PFSK-1 (cell line): Measurements from ENCODE around the gene FCRLA.

ENCODE experiments used
- POLR2AphosphoS5 ChIP-seq: IDR thresholded peaks from 2 replicates; pipeline ENCODE4 v1.6.1; 2012; ENCODE audit warnings: low read depth, mild to moderate bottlenecking, control low read depth, low read length, moderate library complexity
- SIN3A ChIP-seq: IDR thresholded peaks from 2 replicates; pipeline ENCODE4 v1.6.1; 2012; ENCODE audit warnings: mild to moderate bottlenecking, low read length, moderate library complexity, borderline replicate concordance; ENCODE audit not compliant: insufficient read depth
- TAF1 ChIP-seq: IDR thresholded peaks from 2 replicates; pipeline ENCODE4 v1.6.1; 2012; ENCODE audit warnings: low read length, control low read depth, borderline replicate concordance; ENCODE audit not compliant: insufficient read depth
- TF ChIP-seq, protein P1 (sequence below), 2 experiments: IDR thresholded peaks; 2 replicates each; pipeline versions ENCODE4 v1.6.1 to v1.8.0; 2011 to 2012; ENCODE audit warnings: low read depth in 2 of 2, low read length in 2 of 2, control low read depth in 1 of 2, inconsistent platforms in 1 of 2, mild to moderate bottlenecking in 1 of 2, moderate library complexity in 1 of 2; ENCODE audit not compliant: insufficient read depth in 1 of 2

DNA sequence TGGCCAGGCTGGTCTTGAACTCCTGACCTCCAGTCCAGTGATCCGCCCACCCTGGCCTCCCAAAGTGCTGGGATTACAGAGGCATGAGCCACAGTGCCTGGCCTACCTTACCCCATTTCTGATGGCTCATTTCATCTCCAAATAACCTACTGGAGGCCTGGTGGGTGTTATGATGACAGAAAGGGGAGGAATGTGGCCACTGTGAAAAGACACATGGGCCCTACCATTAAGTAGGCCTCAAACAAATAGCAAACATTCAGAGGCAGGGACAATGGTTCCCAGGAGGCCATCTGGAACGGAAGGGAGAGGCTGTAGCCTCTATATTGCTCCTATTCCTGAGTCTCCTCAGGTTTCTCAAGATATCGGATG, 932 bp upstream of the FCRLA start:
- TF ChIP-seq, protein P1, sequence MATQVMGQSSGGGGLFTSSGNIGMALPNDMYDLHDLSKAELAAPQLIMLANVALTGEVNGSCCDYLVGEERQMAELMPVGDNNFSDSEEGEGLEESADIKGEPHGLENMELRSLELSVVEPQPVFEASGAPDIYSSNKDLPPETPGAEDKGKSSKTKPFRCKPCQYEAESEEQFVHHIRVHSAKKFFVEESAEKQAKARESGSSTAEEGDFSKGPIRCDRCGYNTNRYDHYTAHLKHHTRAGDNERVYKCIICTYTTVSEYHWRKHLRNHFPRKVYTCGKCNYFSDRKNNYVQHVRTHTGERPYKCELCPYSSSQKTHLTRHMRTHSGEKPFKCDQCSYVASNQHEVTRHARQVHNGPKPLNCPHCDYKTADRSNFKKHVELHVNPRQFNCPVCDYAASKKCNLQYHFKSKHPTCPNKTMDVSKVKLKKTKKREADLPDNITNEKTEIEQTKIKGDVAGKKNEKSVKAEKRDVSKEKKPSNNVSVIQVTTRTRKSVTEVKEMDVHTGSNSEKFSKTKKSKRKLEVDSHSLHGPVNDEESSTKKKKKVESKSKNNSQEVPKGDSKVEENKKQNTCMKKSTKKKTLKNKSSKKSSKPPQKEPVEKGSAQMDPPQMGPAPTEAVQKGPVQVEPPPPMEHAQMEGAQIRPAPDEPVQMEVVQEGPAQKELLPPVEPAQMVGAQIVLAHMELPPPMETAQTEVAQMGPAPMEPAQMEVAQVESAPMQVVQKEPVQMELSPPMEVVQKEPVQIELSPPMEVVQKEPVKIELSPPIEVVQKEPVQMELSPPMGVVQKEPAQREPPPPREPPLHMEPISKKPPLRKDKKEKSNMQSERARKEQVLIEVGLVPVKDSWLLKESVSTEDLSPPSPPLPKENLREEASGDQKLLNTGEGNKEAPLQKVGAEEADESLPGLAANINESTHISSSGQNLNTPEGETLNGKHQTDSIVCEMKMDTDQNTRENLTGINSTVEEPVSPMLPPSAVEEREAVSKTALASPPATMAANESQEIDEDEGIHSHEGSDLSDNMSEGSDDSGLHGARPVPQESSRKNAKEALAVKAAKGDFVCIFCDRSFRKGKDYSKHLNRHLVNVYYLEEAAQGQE (IDR thresholded peaks at IDR 0.05; ENCODE audit: insufficient read depth in 1 of 2, low read depth in 2 of 2, low read length in 2 of 2): no peak
- TF ChIP-seq POLR2AphosphoS5 (no peak), TAF1 (no peak), SIN3A (no peak)
